ENCODE data around the gene PEMT. TPM values are rescaled to one million over a fixed set of nuclear protein-coding genes. Genes with fewer than 3 reads are reported as not detected.

PEMT gene
- polyA plus RNA-seq, 2 of the 4 experiments (the other 2 are of a cell fraction) = 47.5 to 47.8 TPM

GRCh38 chr17:17554266-17554665 is 37.2 kb downstream of the PEMT start:
- DNase-seq (ENCODE audit: low read depth in 1 of 2, low spot score in 1 of 2) (no peak), ATAC-seq (no peak), FAIRE-seq (no peak)
- Histone ChIP-seq H3K9me3 (no peaks in the 10 kb centered on the region), H3K4me3 (no peak overlapping the region), H3K4me1 (no peaks in the 10 kb centered on the region), H3K27ac (no peak overlapping the region), H3K4me2 (no peak overlapping the region)
- 91% methylated on average over 17 of the region's 17 CpGs for WGBS (ENCODE audit: missing lambda C conversion rate)
- TF ChIP-seq HOXB5 (CRISPR knock-in tag; IDR thresholded peaks at IDR 0.05) (no peak), FOXS1 (CRISPR knock-in tag; IDR thresholded peaks at IDR 0.05) (no peak), EHF (CRISPR knock-in tag; IDR thresholded peaks at IDR 0.05) (no peak), BHLHE40 (IDR thresholded peaks at IDR 0.05; ENCODE audit: low read depth, low read length) (no peak), E2F6 (IDR thresholded peaks at IDR 0.05; ENCODE audit: borderline replicate concordance, low read depth) (no peak), KDM5A (IDR thresholded peaks at IDR 0.05) (no peak), CHD4 (IDR thresholded peaks at IDR 0.05; ENCODE audit: borderline replicate concordance) (no peak), RCOR1 (IDR thresholded peaks at IDR 0.05; ENCODE audit: low read depth, low read length) (no peak), ZFP36 (IDR thresholded peaks at IDR 0.05; ENCODE audit: borderline replicate concordance, partially characterized antibody) (no peak)
- TF ChIP-seq, protein P1, sequence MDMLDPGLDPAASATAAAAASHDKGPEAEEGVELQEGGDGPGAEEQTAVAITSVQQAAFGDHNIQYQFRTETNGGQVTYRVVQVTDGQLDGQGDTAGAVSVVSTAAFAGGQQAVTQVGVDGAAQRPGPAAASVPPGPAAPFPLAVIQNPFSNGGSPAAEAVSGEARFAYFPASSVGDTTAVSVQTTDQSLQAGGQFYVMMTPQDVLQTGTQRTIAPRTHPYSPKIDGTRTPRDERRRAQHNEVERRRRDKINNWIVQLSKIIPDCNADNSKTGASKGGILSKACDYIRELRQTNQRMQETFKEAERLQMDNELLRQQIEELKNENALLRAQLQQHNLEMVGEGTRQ (IDR thresholded peaks at IDR 0.05) = no peak
- ChIA-PET CTCF (interaction anchor here (0.6 to 4.8 kb wide), 6 partner anchors 11 to 200 kb away, joined by 3 to 35 read pairs (median 4); no protein-coding TSS in a partner anchor), POLR2A (no interaction called here)

GRCh38 chr17:17553217-17554195 is 38.0 kb downstream of the PEMT start:
- Histone ChIP-seq H3K4me2 (no peak overlapping the region), H3K27ac (no peak overlapping the region), H3K4me3 (no peak overlapping the region), H3K4me1 (no peaks in the 10 kb centered on the region), H3K9me3 (no peaks in the 10 kb centered on the region)
- ChIA-PET POLR2A (no interaction called here), CTCF (interaction anchor here (1.6 to 4.8 kb wide), 3 partner anchors 10 to 198 kb away, joined by 3 to 35 read pairs (median 6); no protein-coding TSS in a partner anchor)
- FAIRE-seq (no peak), ATAC-seq (no peak), DNase-seq (ENCODE audit: low read depth in 1 of 2, low spot score in 1 of 2) (no peak)
- TF ChIP-seq SREBF2 (IDR thresholded peaks at IDR 0.05) = no peak
- no peak for TF ChIP-seq CBX8 (IDR thresholded peaks at IDR 0.05)
- no peak for TF ChIP-seq EHMT2 (IDR thresholded peaks at IDR 0.05; ENCODE audit: low read depth)
- TF ChIP-seq CEBPB (IDR thresholded peaks at IDR 0.05) = no peak
- 94% methylated on average over 30 of the region's 30 CpGs for WGBS (ENCODE audit: missing lambda C conversion rate)

DNA sequence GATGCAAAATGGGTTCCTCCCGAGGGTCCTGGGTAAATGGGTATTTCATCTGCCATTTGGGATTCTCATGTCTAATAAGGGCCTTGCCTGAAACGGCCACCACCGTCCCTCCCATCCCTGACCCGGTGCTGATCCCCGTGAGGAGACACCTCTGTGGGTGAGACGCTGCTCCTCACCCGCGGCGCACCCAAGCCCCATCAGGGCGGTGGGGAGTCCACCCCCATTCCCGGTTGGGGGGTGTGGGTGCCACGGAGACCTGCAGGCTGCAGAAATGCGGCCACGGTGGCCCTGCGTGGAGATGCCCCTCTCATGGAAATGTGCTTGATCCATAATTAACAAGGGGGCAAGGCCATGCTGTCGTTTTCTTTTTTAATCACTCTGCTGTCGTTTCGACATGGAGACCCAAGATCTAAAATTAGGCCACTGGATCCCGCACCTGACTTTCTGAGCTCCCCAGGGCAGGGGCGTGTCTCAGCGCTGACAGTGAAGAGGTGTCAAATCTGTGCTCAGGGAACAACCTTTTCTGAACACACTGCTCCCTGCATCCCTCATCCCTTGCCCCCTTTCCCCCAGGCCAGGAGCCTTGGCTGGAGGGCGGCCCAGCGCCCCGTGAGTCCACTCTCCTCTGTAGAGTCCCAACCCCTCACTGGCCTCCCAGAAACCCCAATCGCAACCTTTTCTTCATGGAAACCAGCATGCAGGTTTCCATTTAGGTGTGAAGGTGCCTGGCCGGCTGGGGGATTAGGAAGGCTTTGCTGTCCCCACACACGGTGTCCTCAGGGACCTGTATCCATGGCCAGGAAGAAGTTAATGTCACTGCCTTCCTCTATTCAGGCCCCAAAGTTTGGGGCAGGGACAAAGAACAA is 38.9 kb downstream of the PEMT start:
- DNase-seq (ENCODE audit: low read depth in 1 of 2, low spot score in 1 of 2) (no peak), FAIRE-seq (no peak), ATAC-seq (no peak)
- Histone ChIP-seq H3K4me1 (no peaks in the 10 kb centered on the region), H3K4me3 (no peak overlapping the region), H3K4me2 (no peak overlapping the region), H3K27ac (no peak overlapping the region), H3K9me3 (no peaks in the 10 kb centered on the region)
- no peak for TF ChIP-seq HEYL (CRISPR knock-in tag; IDR thresholded peaks at IDR 0.05)
- TF ChIP-seq PHF8 (IDR thresholded peaks at IDR 0.05; ENCODE audit: borderline replicate concordance, low read depth) = no peak
- no peak for TF ChIP-seq EHMT2 (IDR thresholded peaks at IDR 0.05; ENCODE audit: low read depth)
- 89% methylated on average over 27 of the region's 27 CpGs for WGBS (ENCODE audit: missing lambda C conversion rate)
- POLR2A ChIA-PET = no interaction called here
- CTCF ChIA-PET = interaction anchor here (0.8 to 4.8 kb wide), 3 partner anchors 9 to 197 kb away, joined by 3 to 35 read pairs (median 3); no protein-coding TSS in a partner anchor
